HepG2 (cell line): ENCODE measurements around the gene KIF1B. TPM values are rescaled to one million over a fixed set of nuclear protein-coding genes. Genes with fewer than 3 reads are reported as not detected.
"Not testable (repeated sequence)": the region's sequence is repeated elsewhere in the genome, so short reads cannot be mapped to it uniquely, and the experiment has no call there.

Experiments used
- ATAC-seq: fragments of 200-7000 bp; cut with Tn5 transposase; 3 replicates; pipeline ENCODE4 v1.9.1; 2020; ENCODE audit warnings: mild to moderate bottlenecking, moderate library complexity
- BruUV-seq: library from RNA; stranded (reverse); fragments of 400-500 nt; replicated peaks from 2 replicates; lab custom pipeline; 2021; lab: Mats Ljungman, UMichigan
- CTCF ChIA-PET: fragments of 300-600 bp; formaldehyde crosslinking; extraction: SDS; loops from one replicate; lab custom pipeline; 2021; ENCODE audit warnings: low total read pairs, inconsistent platforms, low intra/inter-chr PET ratio; lab: Yijun Ruan, JAX
- POLR2A ChIA-PET: fragments of 350-600 bp; sonication (Branson Sonifier 250); formaldehyde crosslinking; loops from one replicate; lab custom pipeline; 2020; ENCODE audit warnings: antibody characterized with exemption, inconsistent platforms; lab: Yijun Ruan, JAX
- DNase-seq: peaks from one replicate; pipeline ENCODE4 v3.0.0-alpha.2; 2015; ENCODE audit warnings: low spot score
- FAIRE-seq: peaks from 3 replicates; lab custom pipeline; 2011; peaks lifted over from hg19 to GRCh38; lab: Jason Lieb, UNC
- H2AFZ ChIP-seq: one replicate; pipeline ENCODE4 v1.6.1; 2011; ENCODE audit warnings: low read length, inconsistent platforms
- H3K27ac ChIP-seq: fragments of 300-600 bp; 3 replicates; pipeline ENCODE4 v1.8.0; 2011; ENCODE audit warnings: mixed run types, mild to moderate bottlenecking, mixed read lengths, low read length, inconsistent platforms; ENCODE audit not compliant: insufficient read depth; ENCODE audit errors: extremely low read length
- H3K27me3 ChIP-seq, 2 experiments: fragments of 200-600 bp in 1 of 2; 2 replicates in 1 of 2; 3 replicates in 1 of 2; pipeline versions ENCODE4 v1.6.0 to v1.8.0; 2011; ENCODE audit warnings: low read length in 2 of 2, mild to moderate bottlenecking in 2 of 2, moderate library complexity in 2 of 2, inconsistent platforms in 1 of 2; ENCODE audit not compliant: insufficient read depth in 2 of 2, control insufficient read depth in 1 of 2
- H3K36me3 ChIP-seq, 2 experiments: fragments of 200-600 bp in 1 of 2; replicated peaks in 1 of 2; 2 replicates in 1 of 2; 3 replicates in 1 of 2; pipeline versions ENCODE4 v1.5.1 to v1.8.0; 2011; ENCODE audit warnings: low read length in 2 of 2, inconsistent platforms in 1 of 2; ENCODE audit not compliant: insufficient read depth in 2 of 2, control insufficient read depth in 1 of 2
- H3K4me1 ChIP-seq: 2 replicates; pipeline ENCODE4 v1.5.1; 2012; ENCODE audit warnings: low read length, inconsistent platforms; ENCODE audit not compliant: insufficient read depth
- H3K4me2 ChIP-seq: 2 replicates; pipeline ENCODE4 v1.6.0; 2011; ENCODE audit warnings: low read depth, low read length, inconsistent platforms
- H3K4me3 ChIP-seq, 3 experiments: fragments of 200-600 bp in 1 of 3; sonication (generic), shearing (Covaris generic) in 1 of 3; replicated peaks in 1 of 3; 2 replicates each; pipeline ENCODE4 v1.5.1; 2011 to 2016; ENCODE audit warnings: low read length in 3 of 3, inconsistent platforms in 2 of 3, low read depth in 2 of 3, mild to moderate bottlenecking in 2 of 3, control low read depth in 1 of 3, mixed read lengths in 1 of 3; ENCODE audit not compliant: insufficient read depth in 1 of 3
- H3K79me2 ChIP-seq: one replicate; pipeline ENCODE4 v1.6.1; 2011; ENCODE audit warnings: low read length, inconsistent platforms; ENCODE audit not compliant: insufficient read depth
- H3K9ac ChIP-seq: 2 replicates; pipeline ENCODE4 v1.6.0; 2011; ENCODE audit warnings: mild to moderate bottlenecking, low read depth, low read length, inconsistent platforms; ENCODE audit not compliant: insufficient read depth
- H3K9me3 ChIP-seq: 2 replicates; pipeline ENCODE4 v1.5.1; 2012; ENCODE audit warnings: mild to moderate bottlenecking, low read length
- H4K20me1 ChIP-seq: 2 replicates; pipeline ENCODE4 v1.6.0; 2011; ENCODE audit warnings: inconsistent platforms, mild to moderate bottlenecking, low read length, moderate library complexity; ENCODE audit not compliant: insufficient read depth
- ELF3 ChIP-seq: IDR thresholded peaks from 2 replicates; pipeline ENCODE4 v1.6.1; 2016; ENCODE audit warnings: missing genetic modification reagents, missing compliant biosample characterization
- NFE2L2 ChIP-seq: fragments of 150-350 bp; IDR thresholded peaks from 2 replicates; pipeline ENCODE4 v1.6.1; 2014; ENCODE audit warnings: low read length
- ZNF121 ChIP-seq: sonication (generic); formaldehyde crosslinking; IDR thresholded peaks from 2 replicates; pipeline ENCODE4 v1.5.0; 2020; ENCODE audit warnings: mild to moderate bottlenecking, missing genetic modification reagents
- WGBS: methylation state at CpG from one replicate; pipeline ENCODE4 v1.1.6; 2017; ENCODE audit warnings: low lambda C conversion rate; 5-methylcytosine and 5-hydroxymethylcytosine counted together
- in situ Hi-C: cut with HindIII; loops from 2 replicates; pipeline ENCODE4 v1.10.0; 2017; ENCODE audit warnings: low pct_unique_long_range_greater_than_20kb; ENCODE audit not compliant: extremely low pct_ligation_motif_present
- intact Hi-C: fragments of 100-400 bp; cut with micrococcal nuclease; formaldehyde crosslinking; loops from one replicate; pipeline ENCODE4 v1.10.0; 2022; ENCODE audit not compliant: unreplicated experiment
- polyA plus RNA-seq, 8 experiments: library from polyadenylated mRNA; depleted of rRNA in 3 of 8; stranded (reverse) in 7 of 8; unstranded in 1 of 8; fragments of >200 nt; fragmentation: Illumina TruSeq in 4 of 8; extraction: Trizol in 4 of 8; gene quantifications; 2 replicates each; pipeline versions ENCODE4 v1.2.1 to v1.2.3, GENCODE V29; 2011 to 2016; ENCODE audit warnings: low read depth in 4 of 8, missing spikeins in 1 of 8, mixed read lengths in 1 of 8; ENCODE audit not compliant: insufficient read depth in 1 of 8
- total RNA-seq, 5 experiments: library from RNA; depleted of rRNA; stranded (reverse); fragments of >200 nt; fragmentation: Illumina TruSeq; extraction: Trizol; gene quantifications; 2 replicates each; pipeline ENCODE4 v1.2.3, GENCODE V29; 2016; ENCODE audit warnings: low read depth in 1 of 5

The KIF1B gene
- total and polyA plus RNA-seq, 2 of the 13 experiments (the other 11 are each of a cell fraction or from before 2014, with no cell fraction given) = 26.7 to 32.5 TPM

- H3K9ac ChIP-seq = no peak overlapping the region
Measured at GRCh38 chr1:10415211-10415930, 205.0 kb downstream of the KIF1B start.

GRCh38 chr1:10415967-10416366, 205.6 kb downstream of the KIF1B start:
- CTCF ChIA-PET, in situ Hi-C loops, H3K4me3 ChIP-seq, H3K4me2 ChIP-seq, POLR2A ChIA-PET, H4K20me1 ChIP-seq, ATAC-seq, H3K9ac ChIP-seq, H2AFZ ChIP-seq, H3K4me1 ChIP-seq, intact Hi-C loops, H3K9me3 ChIP-seq, FAIRE-seq, BruUV-seq, H3K27me3 ChIP-seq, DNase-seq, H3K79me2 ChIP-seq: not testable (repeated sequence)
- peak overlapping the region; percentile 14 for H3K27ac ChIP-seq
- H3K36me3 ChIP-seq = peaks cover 25 to 86% of the 10 kb centered on the region in 2 experiments
- peak; percentile 77 for TF ChIP-seq ZNF121
- 100% methylated on average over 1 of the region's 1 CpG for WGBS

More at GRCh38 chr1:10415211-10415930, 205.0 kb downstream of the KIF1B start:
- Histone ChIP-seq H3K9me3 (no peaks in the 10 kb centered on the region), H3K4me3 (no peak overlapping the region), H4K20me1 (no peaks in the 10 kb centered on the region), H3K4me1 (no peaks in the 10 kb centered on the region), H3K27ac (peak overlapping the region; percentile 14), H3K27me3 (no peaks in the 10 kb centered on the region), H2AFZ (no peak overlapping the region), H3K79me2 (no peaks in the 10 kb centered on the region), H3K36me3 (peaks cover 26 to 86% of the 10 kb centered on the region in 2 experiments), H3K4me2 (no peak overlapping the region)
- BruUV-seq = no TSS peak
- ChIA-PET POLR2A (no interaction called here), CTCF (no interaction called here)
- TF ChIP-seq ELF3 (CRISPR knock-in tag) (no peak), NFE2L2 (peak; percentile 64; the same call in 1 of the 2 replicates)
- DNase-seq (peak; percentile 24), FAIRE-seq (peak; percentile 15), ATAC-seq (no peak)
- intact Hi-C loops (no loop called here), in situ Hi-C loops (no loop called here)
- 87% methylated on average over 6 of the region's 6 CpGs for WGBS

GRCh38 chr1:10418741-10419140, 208.4 kb downstream of the KIF1B start:
- ATAC-seq, intact Hi-C loops, DNase-seq, CTCF ChIA-PET, H3K27ac ChIP-seq, BruUV-seq, H3K4me3 ChIP-seq, in situ Hi-C loops, H3K4me2 ChIP-seq, H2AFZ ChIP-seq, H3K4me1 ChIP-seq, H3K79me2 ChIP-seq, FAIRE-seq, H3K27me3 ChIP-seq, H3K9ac ChIP-seq, POLR2A ChIA-PET, H3K9me3 ChIP-seq, H4K20me1 ChIP-seq: not testable (repeated sequence)
- WGBS = 93% methylated on average over 8 of the region's 8 CpGs
- H3K36me3 ChIP-seq = peaks cover 12 to 61% of the 10 kb centered on the region in 2 experiments
